ENCODE measurements around the gene PAMR1.
"Not testable (repeated sequence)": the region's sequence is repeated elsewhere in the genome, so short reads cannot be mapped to it uniquely, and the experiment has no call there.

Gene PAMR1

GRCh38 chr11:35525501-35526175 lies at the start of gene PAMR1:
PAMR1 (minus strand) TSS chr11:35525616; CDS start chr11:35525585, 31 bp downstream.
- peak in 1 of 2 donors; percentile 2 for DNase-seq (ENCODE audit: low read depth in 2 of 2)

GRCh38 chr11:35571696-35572095 lies 46.3 kb upstream of the PAMR1 start:
- DNase-seq (ENCODE audit: low read depth in 2 of 2): no peak

GRCh38 chr11:35567737-35568465 lies 42.5 kb upstream of the PAMR1 start:
- DNase-seq (ENCODE audit: low read depth in 2 of 2): no peak

GRCh38 chr11:35566885-35567284 lies 41.5 kb upstream of the PAMR1 start:
- DNase-seq (ENCODE audit: low read depth in 2 of 2): no peak

- no peak for DNase-seq (ENCODE audit: low read depth in 2 of 2)
Observed at GRCh38 chr11:35566181-35566580, 40.8 kb upstream of the PAMR1 start.

GRCh38 chr11:35564245-35564595 lies 38.8 kb upstream of the PAMR1 start:
- DNase-seq (ENCODE audit: low read depth in 2 of 2): no peak

GRCh38 chr11:35563484-35564244 lies 38.2 kb upstream of the PAMR1 start:
- DNase-seq (ENCODE audit: low read depth in 2 of 2): no peak

- DNase-seq (ENCODE audit: low read depth in 2 of 2): no peak
Observed at GRCh38 chr11:35559949-35560348, 34.5 kb upstream of the PAMR1 start.

GRCh38 chr11:35558513-35558912 lies 33.1 kb upstream of the PAMR1 start:
- no peak for DNase-seq (ENCODE audit: low read depth in 2 of 2)

- no peak for DNase-seq (ENCODE audit: low read depth in 2 of 2)
Observed at GRCh38 chr11:35555488-35555887, 30.1 kb upstream of the PAMR1 start.

GRCh38 chr11:35554491-35555437 lies 29.3 kb upstream of the PAMR1 start:
- no peak for DNase-seq (ENCODE audit: low read depth in 2 of 2)

- no peak for DNase-seq (ENCODE audit: low read depth in 2 of 2)
Observed at GRCh38 chr11:35553831-35554230, 28.4 kb upstream of the PAMR1 start.

GRCh38 chr11:35553021-35553420 lies 27.6 kb upstream of the PAMR1 start:
- no peak for DNase-seq (ENCODE audit: low read depth in 2 of 2)

GRCh38 chr11:35552616-35553015 lies 27.2 kb upstream of the PAMR1 start:
- DNase-seq (ENCODE audit: low read depth in 2 of 2): no peak

- no peak for DNase-seq (ENCODE audit: low read depth in 2 of 2)
Observed at GRCh38 chr11:35550374-35551036, 25.1 kb upstream of the PAMR1 start.

- DNase-seq (ENCODE audit: low read depth in 2 of 2): no peak
Observed at GRCh38 chr11:35549787-35550186, 24.4 kb upstream of the PAMR1 start.

- DNase-seq (ENCODE audit: low read depth in 2 of 2): no peak
Observed at GRCh38 chr11:35548925-35549561, 23.6 kb upstream of the PAMR1 start.

GRCh38 chr11:35547995-35548394 lies 22.6 kb upstream of the PAMR1 start:
- DNase-seq (ENCODE audit: low read depth in 2 of 2): not testable (repeated sequence)

GRCh38 chr11:35546317-35546716 lies 20.9 kb upstream of the PAMR1 start:
- DNase-seq (ENCODE audit: low read depth in 2 of 2): no peak

GRCh38 chr11:35545391-35546003 lies 20.1 kb upstream of the PAMR1 start:
- DNase-seq (ENCODE audit: low read depth in 2 of 2): no peak
